Natural killer cell (primary cell): ENCODE data around the gene ST6GALNAC1. TPM values are rescaled to one million over a fixed set of nuclear protein-coding genes. Genes with fewer than 3 reads are reported as not detected.

Source experiments
- ATAC-seq, 3 donors: fragments of 150-1000 bp in 2 of 3; fragments of 200-7000 bp in 1 of 3; cut with Tn5 transposase; 1 replicate in 1 of 3; 2 replicates in 2 of 3; pipeline ENCODE4 v1.10.0; 2021; ENCODE audit warnings: mild to moderate bottlenecking in 2 of 3, moderate library complexity in 2 of 3
- DNase-seq, 2 donors: peaks; one replicate each; pipeline versions ENCODE4 v3.0.0 to v3.0.0-alpha.2; 2013 to 2021; ENCODE audit warnings: mixed read lengths in 1 of 2
- H3K27ac ChIP-seq: one replicate; pipeline ENCODE4 v1.5.1; 2013; ENCODE audit warnings: mild to moderate bottlenecking, low read length
- H3K27me3 ChIP-seq: one replicate; pipeline ENCODE4 v1.6.1; 2013; ENCODE audit warnings: low read length; ENCODE audit not compliant: control insufficient read depth, insufficient read depth
- H3K36me3 ChIP-seq: one replicate; pipeline ENCODE4 v1.6.1; 2013; ENCODE audit warnings: low read length; ENCODE audit not compliant: control insufficient read depth, insufficient read depth
- H3K4me1 ChIP-seq: one replicate; pipeline ENCODE4 v1.6.1; 2013; ENCODE audit warnings: low read length; ENCODE audit not compliant: control insufficient read depth, insufficient read depth
- H3K4me3 ChIP-seq: one replicate; pipeline ENCODE4 v1.5.1; 2013; ENCODE audit warnings: low read length
- H3K9me3 ChIP-seq: one replicate; pipeline ENCODE4 v1.6.1; 2013; ENCODE audit warnings: low read length; ENCODE audit not compliant: control insufficient read depth, insufficient read depth
- H3K27ac Mint-ChIP-seq, 2 donors: one replicate each; pipeline ENCODE4 v1.8.0; 2022; ENCODE audit warnings: mild to moderate bottlenecking in 2 of 2, mixed read lengths in 2 of 2, moderate library complexity in 1 of 2
- H3K27me3 Mint-ChIP-seq, 2 donors: one replicate each; pipeline ENCODE4 v1.8.0; 2022; ENCODE audit warnings: low read depth in 2 of 2, mixed read lengths in 2 of 2
- H3K36me3 Mint-ChIP-seq: one replicate; pipeline ENCODE4 v1.8.0; 2022; ENCODE audit warnings: mixed read lengths
- H3K4me1 Mint-ChIP-seq, 2 donors: one replicate each; pipeline ENCODE4 v1.8.0; 2022; ENCODE audit warnings: mixed read lengths in 2 of 2
- H3K4me3 Mint-ChIP-seq: one replicate; pipeline ENCODE4 v1.8.0; 2022; ENCODE audit warnings: mild to moderate bottlenecking, moderate library complexity, mixed read lengths
- H3K9me3 Mint-ChIP-seq, 2 donors: one replicate each; pipeline ENCODE4 v1.8.0; 2022; ENCODE audit warnings: mixed read lengths in 2 of 2
- CTCF ChIP-seq: fragments of 200-600 bp; IDR thresholded peaks from one replicate; pipeline ENCODE4 v1.8.0; 2022; ENCODE audit warnings: antibody characterized with exemption
- WGBS: methylation state at CpG from one replicate; pipeline ENCODE4 v1.1.7; 2013; ENCODE audit warnings: missing lambda C conversion rate; ENCODE audit not compliant: insufficient coverage; 5-methylcytosine and 5-hydroxymethylcytosine counted together
- intact Hi-C: fragments of 100-400 bp; cut with micrococcal nuclease; formaldehyde crosslinking; loops from one replicate; pipeline ENCODE4 v1.14.2; 2022
- total RNA-seq, 4 donors: library from RNA; stranded (reverse); fragments of 120-200 nt in 1 of 4; gene quantifications; one replicate each; pipeline versions ENCODE4 v1.2.3 to v1.2.4, GENCODE V29; 2013 to 2022

ST6GALNAC1 gene
- total RNA-seq, 3 donors from 2014 or later (not counting 1 experiment from before 2014, with no cell fraction given), result 1.0 TPM; not detected in 2

- Mint-ChIP-seq H3K4me3 (no peak overlapping the region), H3K27me3 (no peaks in the 10 kb centered on the region), H3K36me3 (no peaks in the 10 kb centered on the region), H3K4me1 (no peaks in the 10 kb centered on the region), H3K9me3 (no peaks in the 10 kb centered on the region), H3K27ac (no peak overlapping the region)
- 89% methylated on average over 9 of the region's 9 CpGs for WGBS
- no peak for ATAC-seq
- Histone ChIP-seq H3K27ac (no peak overlapping the region), H3K27me3 (no peaks in the 10 kb centered on the region), H3K4me3 (no peak overlapping the region), H3K36me3 (no peaks in the 10 kb centered on the region), H3K4me1 (peaks cover 3% of the 10 kb centered on the region), H3K9me3 (no peaks in the 10 kb centered on the region)
- no peak for DNase-seq
- no peak for TF ChIP-seq CTCF
- intact Hi-C loops, result no loop called here
These were observed 67.4 kb downstream of the ST6GALNAC1 start for GRCh38 chr17:76576189-76576588.

GRCh38 chr17:76575570-76575969 lies 68.0 kb downstream of the ST6GALNAC1 start:
- H3K36me3 Mint-ChIP-seq, result no peaks in the 10 kb centered on the region
- DNase-seq (no peak), ATAC-seq (no peak)
- WGBS, result 88% methylated on average over 4 of the region's 5 CpGs
- no peak for TF ChIP-seq CTCF
- intact Hi-C loops, result no loop called here
- H3K27ac Mint-ChIP-seq, result no peak overlapping the region
- no peaks in the 10 kb centered on the region for H3K4me1 Mint-ChIP-seq
- H3K4me1 ChIP-seq, result no peaks in the 10 kb centered on the region
- H3K27ac ChIP-seq, result no peak overlapping the region
- H3K9me3 Mint-ChIP-seq, result no peaks in the 10 kb centered on the region
- no peak overlapping the region for H3K4me3 Mint-ChIP-seq
- H3K36me3 ChIP-seq, result no peaks in the 10 kb centered on the region
- H3K9me3 ChIP-seq, result no peaks in the 10 kb centered on the region
- no peak overlapping the region for H3K4me3 ChIP-seq
- no peaks in the 10 kb centered on the region for H3K27me3 Mint-ChIP-seq
- no peaks in the 10 kb centered on the region for H3K27me3 ChIP-seq

Other genes starting within 250 kb of the ST6GALNAC1 start
- 10 to 100 TPM; 34.9 to 40.2 (median 37.7) TPM for gene UBE2O, start 190.6 kb downstream of the ST6GALNAC1 start, total RNA-seq
- gene AANAT, start 176.2 kb downstream of the ST6GALNAC1 start, total RNA-seq, result under 1 TPM in 2 of 3 donors, not detected in 1; 0.28 to 0.50 TPM
- 100 to 1,000 TPM; 194 to 233 (median 202) TPM for gene RHBDF2, start 142.3 kb downstream of the ST6GALNAC1 start, total RNA-seq
- under 1 TPM; 0.12 to 0.33 (median 0.16) TPM for gene CYGB, start 106.0 kb downstream of the ST6GALNAC1 start, total RNA-seq
- 1 to 10 TPM in 1 of 3 donors, under 1 TPM in 2; 0.77 to 1.1 (median 0.82) TPM for gene PRCD, start 103.7 kb downstream of the ST6GALNAC1 start, total RNA-seq
- gene ST6GALNAC2, start 57.9 kb downstream of the ST6GALNAC1 start, total RNA-seq, result under 1 TPM in 1 of 3 donors, not detected in 2; 0.65 TPM
- 10 to 100 TPM; 31.6 to 47.6 (median 46.5) TPM for gene MXRA7, start 67.2 kb upstream of the ST6GALNAC1 start, total RNA-seq
- 100 to 1,000 TPM; 169 to 257 (median 195) TPM for gene JMJD6, start 82.8 kb upstream of the ST6GALNAC1 start, total RNA-seq
- gene METTL23, start 83.1 kb upstream of the ST6GALNAC1 start, total RNA-seq, result 10 to 100 TPM; 31.9 to 57.7 (median 34.2) TPM
- 100 to 1,000 TPM; 402 to 548 (median 503) TPM for gene SRSF2, start 93.6 kb upstream of the ST6GALNAC1 start, total RNA-seq
- 10 to 100 TPM; 32.7 to 44.0 (median 33.9) TPM for gene MFSD11, start 94.4 kb upstream of the ST6GALNAC1 start, total RNA-seq
- not detected for gene MGAT5B, start 224.6 kb upstream of the ST6GALNAC1 start, total RNA-seq